B cell (primary cell): ENCODE measurements around the gene MYO6.

Experiments
- CTCF ChIP-seq: fragments of 200-600 bp; IDR thresholded peaks from one replicate; pipeline ENCODE4 v1.8.0; 2022; ENCODE audit warnings: antibody characterized with exemption, mild to moderate bottlenecking
- EZH2 ChIP-seq: IDR thresholded peaks from 2 replicates; pipeline ENCODE4 v1.6.1; 2012; ENCODE audit warnings: borderline replicate concordance, low read depth, mild to moderate bottlenecking, moderate library complexity, low read length; ENCODE audit not compliant: insufficient read depth, poor library complexity, severe bottlenecking

GRCh38 chr6:75940564-75940963 lies 191.5 kb downstream of the MYO6 start:
- TF ChIP-seq CTCF (no peak), EZH2 (no peak)
